SW 1271 (cell line): ENCODE measurements around the gene ARMH2.
A peak's percentile ranks its signal among the peaks of the same experiment; 100 is the strongest.
"Not testable (repeated sequence)": the region's sequence is repeated elsewhere in the genome, so short reads cannot be mapped to it uniquely, and the experiment has no call there.

Source experiments
- DNase-seq, 2 experiments: peaks; one replicate each; lab custom pipeline; 2025; lab: John Stamatoyannopoulos, UW

The ARMH2 gene

DNA sequence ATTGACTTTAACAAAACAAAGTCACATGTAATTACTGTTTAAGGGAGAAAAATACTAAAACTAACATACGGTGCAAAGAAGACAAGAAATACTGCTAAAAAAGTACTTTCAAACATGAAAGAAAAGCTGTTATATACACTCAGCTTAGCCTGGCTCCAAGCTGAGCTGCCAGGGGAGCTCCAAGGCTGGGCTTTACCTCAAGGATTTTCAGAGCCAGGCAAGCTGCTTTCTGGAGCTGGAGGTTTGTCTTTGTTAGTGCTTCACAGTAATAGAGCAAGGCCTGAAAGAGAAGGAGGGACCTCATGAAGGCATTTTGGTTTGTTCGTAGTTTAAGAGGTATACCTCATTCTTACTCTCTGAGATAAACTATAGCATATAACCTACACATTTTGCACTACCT is 19.6 kb upstream of the ARMH2 start:
- no peak for DNase-seq

DNA sequence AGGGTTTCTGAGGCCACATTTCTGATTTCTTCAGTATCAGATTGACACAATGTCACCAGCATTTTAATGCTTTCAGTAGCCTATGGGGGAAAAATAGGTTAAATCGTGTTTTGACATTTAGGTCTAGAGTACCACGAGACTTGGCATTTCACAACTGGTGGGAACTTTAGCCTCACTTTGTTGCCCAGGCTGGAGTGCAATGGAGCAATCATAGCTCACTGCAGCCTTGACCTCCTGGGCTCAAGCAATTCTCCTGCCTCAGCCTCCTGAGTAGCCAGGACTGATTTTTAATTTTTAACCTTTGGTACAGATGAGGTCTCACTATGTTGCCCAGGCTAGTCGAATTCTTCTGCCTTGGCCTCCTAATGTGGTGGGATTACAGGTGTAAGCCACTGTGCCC is 11.0 kb upstream of the ARMH2 start:
- no peak for DNase-seq

DNA sequence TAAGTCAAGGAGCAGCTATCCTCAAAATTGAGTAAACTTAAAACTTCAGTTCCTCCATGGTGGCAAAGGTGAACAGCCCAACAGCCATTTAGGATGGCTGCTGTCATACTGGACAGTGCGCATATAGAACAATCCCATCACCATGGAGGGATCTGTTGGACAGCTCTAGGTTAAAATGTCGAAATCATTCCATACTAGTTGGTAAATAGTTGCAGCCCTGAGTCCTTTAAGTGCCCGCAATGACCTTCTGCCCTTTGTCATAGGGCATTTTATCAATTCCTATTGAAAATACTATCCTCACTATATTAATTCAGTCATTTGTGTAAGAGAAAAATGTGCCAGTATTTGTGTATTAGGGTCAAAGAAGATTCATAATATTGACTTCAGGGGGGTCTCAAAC is 8.9 kb upstream of the ARMH2 start:
- no peak for DNase-seq

DNA sequence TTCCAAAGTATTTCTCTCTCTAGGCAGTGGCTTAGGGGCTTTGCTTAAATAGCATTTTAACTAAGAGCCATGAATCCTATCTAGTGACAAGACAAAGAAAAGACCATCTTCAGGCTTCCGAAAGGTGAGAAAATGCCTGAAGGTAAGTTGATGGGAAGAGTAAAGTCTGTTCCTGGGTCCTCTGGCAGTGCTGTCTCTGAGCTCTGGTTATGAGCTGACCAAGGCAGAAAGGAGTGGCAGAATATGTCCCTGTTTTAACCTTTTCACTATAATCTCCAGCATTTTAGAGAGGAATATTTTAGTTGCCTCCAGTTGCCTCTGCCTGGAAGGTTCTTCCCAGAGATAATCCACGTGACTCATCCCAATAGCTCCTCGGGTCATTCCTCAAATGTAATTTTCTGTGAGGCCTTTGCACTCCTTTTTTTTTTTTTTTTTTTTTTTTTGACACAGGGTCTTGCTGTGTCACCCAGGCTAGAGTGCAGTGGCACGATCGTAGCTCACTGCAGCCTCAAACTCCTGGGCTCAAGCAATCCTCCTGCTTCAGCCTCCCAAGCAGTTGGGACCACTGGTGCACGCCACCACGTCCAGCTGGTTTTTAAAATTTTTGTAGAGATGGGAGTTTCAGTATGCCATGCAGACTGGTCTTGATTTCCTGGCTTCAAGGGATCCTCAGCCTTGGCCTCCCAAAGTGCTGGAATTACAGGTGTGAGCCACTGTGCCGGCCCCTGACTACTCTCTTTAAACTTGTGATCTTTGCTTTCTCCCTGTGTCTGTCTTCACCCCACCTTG is 3.7 kb upstream of the ARMH2 start:
- no peak for DNase-seq

DNA sequence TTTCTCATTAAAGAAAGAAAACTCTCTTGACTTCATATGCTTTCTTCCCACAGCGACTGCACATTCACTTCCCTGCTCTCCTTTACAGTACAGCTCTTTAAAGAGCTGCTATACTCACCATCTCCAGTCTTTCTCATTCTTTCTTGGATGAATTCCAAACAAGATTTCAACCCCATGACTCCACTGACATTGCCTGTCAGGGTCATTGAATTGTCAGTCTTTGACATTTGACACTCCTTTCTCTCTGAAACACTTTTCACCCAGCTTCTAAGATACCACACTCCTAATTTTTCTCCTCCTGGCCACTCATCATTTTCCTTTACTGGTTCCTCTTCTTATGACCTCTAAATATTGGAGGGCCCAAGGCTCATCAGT is 811 bp upstream of the ARMH2 start:
- DNase-seq: no peak

DNA sequence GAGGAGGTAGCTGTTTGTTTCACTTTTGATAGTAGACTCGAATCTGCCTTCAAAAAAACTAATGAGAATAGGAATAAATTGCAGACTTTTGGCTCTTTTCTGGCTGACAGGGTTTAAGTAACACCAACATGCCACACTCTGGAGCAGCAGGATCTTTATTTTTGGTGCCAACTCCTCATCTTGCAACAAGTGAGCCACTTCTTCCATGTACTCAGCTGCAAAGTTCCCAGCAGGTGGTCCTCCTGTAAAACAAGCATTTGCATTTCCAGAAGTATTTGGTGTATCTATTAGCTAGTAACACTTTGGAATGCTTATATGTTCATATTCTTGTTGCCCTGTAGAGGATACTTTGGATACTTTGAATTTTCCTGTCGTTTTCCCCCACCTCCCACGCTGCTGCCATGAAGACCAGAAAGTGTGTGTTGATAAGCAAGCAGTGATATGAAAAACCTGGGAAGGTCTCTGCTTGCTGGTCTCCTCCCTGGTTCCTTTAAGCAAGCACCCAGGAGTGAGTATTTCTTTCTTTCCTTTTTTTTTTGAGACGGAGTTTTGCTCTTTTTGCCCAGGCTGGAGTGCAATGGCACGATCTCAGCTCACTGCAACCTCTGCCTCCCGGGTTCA is 1.0 kb downstream of the ARMH2 start:
- no peak for DNase-seq

DNA sequence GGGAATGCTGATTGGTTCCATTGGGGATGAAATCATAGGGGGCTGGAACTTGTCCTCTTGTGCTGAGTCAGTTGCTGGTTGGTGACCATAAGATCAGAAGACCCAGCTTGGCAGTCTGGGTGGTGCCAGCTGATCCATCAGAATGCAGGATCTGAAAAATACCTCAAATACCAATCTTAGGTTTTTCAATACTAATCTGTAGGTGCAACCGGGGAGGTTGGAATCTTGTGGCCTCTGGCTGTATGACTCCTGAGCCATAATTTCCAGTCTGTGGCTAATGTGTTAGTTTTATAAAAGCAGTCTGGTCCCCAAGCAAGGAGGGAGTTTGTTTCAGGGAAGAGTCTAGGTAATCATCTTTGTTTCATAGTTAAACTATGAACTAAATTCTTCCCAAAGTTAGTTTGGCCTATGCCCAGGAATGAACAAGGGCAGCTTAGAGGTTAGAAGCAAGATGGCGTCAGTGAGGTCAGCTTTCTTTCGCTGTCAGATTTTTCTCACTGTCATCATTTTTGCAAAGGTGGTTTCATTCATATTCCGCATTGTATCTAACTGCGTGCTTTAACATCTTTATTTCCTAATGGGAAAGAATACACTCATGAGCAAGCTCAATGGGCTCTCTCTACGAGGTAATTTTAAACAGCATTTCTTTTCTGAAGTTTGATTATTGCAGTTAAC is 2.0 kb downstream of the ARMH2 start:
- DNase-seq: no peak

DNA sequence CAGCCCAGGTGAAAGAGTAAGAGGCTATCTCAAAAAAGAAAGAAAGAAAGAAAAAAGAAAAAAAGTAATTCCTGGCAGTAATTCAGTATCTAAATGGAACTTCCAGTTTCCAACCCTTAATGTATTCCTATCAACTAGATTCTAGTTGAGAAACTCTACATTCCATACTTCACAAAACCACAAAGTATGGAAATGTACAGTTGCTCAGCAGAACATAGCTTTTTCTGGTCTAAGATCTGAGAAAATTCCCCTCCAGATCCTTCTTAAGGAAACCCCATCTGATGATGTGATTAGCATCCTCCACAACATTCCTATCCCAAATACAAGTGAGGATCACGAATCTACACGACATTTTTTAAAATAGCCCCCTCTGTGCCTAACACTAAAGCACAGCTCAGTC is 3.6 kb downstream of the ARMH2 start:
- no peak for DNase-seq

DNA sequence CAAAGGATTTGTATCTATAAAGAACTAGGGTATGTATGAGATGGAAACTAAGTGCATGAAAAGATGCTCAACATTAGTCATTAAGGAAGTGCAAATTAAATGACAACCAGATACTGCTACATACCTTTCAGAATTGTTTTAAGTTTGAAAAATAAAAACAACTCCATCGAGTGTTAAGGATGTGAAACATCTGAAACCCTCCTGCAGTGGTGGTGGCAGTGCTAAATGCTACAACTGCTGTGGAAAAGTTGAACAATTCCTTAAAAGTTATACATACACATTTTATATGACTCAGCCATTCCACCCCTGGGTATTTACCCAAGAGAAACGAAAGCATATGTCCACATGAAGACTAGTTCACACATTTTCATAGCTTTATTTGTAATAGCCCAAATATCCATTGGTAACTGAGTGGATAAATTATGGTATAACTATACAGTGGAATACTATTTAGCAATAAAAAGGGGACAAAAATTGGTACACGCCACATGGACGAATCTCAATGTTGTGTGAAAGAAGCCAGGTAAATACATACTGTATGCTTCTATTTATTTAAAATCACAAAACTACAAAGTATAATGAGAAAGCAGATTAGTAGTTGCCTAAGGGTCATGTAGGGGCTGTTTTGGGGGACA is 10.6 kb downstream of the ARMH2 start:
- no peak for DNase-seq

DNA sequence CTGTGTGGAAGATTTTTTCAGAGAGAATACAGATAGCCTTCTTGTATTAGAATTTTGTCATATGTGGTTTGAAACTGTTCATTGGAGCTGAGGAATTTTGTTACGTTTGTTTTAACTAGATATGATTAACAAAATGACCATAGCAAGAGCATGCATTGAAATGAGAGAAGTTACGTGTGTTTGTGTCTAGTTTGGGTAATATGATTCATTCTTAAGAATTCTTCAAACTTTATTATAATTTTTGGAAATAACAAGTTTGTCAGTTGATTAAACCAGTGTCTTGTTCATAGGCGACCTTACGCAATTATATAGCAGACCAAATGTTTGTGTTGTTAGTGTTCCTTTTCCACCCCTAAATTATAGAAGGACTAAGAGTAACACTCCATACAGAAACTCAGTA is 18.5 kb downstream of the ARMH2 start:
- DNase-seq: no peak

DNA sequence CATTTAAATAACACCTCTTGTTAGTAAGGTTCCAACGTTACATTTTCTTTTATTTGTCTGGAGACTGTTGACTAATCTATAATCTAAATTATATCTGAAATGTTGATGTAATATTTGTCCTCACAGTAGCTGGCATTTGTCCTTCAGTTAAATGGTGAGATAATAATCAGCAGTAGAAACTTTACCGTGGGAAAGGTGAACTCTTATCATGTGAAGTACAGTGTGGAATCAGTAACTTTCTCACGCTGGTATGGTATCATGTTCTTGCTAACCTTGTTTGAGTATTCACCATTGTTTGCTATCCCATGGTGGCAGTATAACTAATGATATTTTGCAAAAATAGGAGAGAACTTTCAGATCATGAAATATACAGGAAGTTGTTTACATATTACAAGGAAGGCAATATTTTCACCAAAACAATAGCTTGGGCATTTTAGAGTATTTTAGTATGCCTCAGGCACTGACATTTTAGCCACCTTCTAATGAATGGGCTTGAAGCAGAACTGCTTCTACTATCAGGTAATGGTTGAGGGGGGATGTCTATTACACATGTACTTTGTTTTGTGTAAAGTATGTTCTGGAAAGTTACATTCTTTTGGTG is 19.2 kb downstream of the ARMH2 start:
- no peak for DNase-seq

DNA sequence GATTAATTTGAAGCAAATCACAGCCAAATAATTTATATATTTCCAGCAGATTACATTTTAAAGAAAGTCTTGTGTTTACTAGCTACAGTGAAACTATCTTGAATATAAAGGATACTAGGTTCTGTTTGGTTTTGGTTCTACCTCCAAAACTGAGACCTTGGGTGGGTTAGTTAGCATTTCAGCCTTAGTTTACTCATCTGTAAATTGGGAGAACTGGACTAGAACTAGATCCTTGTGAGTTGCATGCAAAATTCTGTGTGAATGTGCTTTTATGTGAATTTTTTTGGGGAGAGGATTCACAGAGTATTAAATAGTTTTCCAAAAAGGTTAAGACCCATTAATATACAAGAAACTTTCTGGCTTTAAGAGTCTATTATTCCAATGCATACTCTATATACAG is 19.8 kb downstream of the ARMH2 start:
- no peak for DNase-seq

DNA sequence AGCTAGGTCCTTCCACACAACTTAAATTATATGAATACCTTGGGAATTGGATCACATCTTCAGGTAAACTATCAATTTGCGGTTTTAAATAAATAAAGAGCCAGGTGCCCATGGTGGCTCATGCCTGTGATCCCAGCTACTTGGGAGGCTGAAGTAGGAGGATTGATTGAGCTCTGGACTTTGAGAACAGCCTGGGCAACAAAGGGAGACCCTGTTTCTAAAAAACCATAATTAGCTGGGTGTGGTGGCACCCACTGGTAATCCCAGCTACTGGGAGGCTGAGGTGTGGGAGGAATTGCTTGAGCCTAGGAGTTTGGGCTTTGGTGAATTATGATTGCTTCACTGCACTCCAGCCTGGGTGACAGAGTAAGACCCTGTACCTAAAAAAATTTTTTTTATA is 20.6 kb downstream of the ARMH2 start:
- no peak for DNase-seq

DNA sequence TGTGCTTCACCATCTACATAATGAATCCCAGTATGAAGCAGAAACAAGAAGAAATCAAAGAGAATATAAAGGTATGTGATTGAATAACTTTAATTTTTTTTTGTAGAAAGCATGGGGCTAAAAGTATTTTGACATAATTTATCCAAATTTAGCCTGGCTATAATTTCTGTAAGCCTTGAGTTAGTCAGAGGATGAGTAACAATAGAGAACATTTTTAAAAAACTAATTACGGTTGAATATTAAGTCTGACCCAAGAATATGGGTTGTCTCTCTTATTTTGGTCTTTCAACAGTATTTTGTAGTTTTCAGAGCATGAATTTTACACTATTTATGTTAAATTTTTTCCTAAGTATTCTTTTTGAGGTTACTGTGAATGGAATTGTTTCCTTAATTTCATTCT is 21.5 kb downstream of the ARMH2 start:
- DNase-seq: no peak

DNA sequence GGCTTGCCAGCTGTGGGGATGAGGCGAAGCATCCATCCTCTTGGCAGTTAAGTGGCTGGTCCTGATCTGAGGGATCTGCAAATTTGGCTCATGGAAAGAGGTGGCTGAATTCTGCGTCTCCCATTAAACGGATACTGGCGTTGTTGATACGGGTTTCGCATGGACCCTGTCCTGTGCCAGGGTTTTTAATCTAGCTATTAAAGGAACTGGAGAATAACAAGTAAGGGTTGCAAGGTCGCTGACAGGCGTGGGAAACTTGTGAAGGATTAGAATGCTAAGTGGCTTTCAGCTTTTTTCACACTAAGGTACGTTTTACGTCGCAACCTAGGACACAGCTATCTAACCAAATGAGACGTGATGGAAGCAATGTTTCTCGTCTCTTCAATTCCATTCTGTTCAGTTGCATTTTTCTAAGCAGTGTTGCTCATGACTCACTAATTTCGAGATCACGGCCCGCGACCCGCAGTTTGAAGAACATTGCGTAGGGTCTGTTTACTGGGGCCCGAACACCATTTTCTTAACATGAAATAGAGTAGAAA is 23.1 kb downstream of the ARMH2 start:
- DNase-seq: peak; percentile 17 to 66

DNA sequence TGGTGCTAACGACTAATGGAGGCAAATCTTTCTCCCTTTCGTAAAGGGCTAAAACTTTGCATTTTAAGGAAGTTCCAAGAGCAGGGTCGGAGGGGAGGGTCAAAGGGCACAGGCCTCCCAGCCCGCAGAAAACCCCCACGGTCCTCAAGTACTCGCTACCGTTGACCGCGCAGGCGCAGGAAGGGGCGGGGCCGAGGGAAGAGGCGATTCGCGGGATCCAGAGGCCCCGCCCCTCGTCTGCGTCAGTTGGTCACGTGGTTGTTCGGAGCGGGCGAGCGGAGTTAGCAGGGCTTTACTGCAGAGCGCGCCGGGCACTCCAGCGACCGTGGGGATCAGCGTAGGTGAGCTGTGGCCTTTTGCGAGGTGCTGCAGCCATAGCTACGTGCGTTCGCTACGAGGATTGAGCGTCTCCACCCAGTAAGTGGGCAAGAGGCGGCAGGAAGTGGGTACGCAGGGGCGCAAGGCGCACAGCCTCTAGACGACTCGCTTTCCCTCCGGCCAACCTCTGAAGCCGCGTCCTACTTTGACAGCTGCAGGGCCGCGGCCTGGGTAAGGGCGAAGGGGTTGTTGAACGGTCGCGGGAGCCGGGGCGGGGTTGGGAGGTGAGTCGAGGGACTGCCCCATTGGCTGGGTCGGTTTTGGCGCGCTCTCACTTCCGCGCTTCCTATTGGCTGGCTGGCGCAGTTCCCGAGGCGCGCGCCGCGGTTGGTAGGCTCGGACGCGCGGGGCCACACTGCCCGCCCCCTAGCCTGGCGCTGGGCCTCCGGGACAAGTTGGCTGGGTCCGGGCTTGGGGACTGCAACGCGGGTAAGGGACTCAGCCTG is 23.8 kb downstream of the ARMH2 start, which contains the start of gene GMNN:
Gene GMNN (plus strand): TSS at position 242 of the 824 bp plus-strand sequence. CDS start 2,310 bp downstream, outside the sequence.
- peak; percentile 93 to 94 for DNase-seq

DNA sequence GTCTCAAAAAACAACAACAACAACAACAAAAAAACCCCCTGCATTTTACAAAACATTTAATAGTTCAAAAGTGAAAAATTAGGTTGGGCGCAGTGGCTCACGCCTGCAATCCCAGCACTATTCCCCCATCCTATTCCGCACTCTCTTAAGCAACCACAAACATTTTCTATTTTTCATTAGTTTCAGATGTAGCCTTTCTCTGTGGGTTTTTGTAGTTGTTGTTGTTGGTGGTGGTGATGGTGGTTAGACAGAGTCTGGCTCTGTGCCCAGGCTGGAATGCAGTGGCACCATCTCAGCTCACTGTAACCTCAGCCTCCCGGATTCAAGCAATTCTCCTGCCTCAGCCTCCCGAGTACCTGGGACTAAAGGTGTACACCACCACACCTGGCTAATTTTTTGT is 30.4 kb downstream of the ARMH2 start:
- DNase-seq: no peak

DNA sequence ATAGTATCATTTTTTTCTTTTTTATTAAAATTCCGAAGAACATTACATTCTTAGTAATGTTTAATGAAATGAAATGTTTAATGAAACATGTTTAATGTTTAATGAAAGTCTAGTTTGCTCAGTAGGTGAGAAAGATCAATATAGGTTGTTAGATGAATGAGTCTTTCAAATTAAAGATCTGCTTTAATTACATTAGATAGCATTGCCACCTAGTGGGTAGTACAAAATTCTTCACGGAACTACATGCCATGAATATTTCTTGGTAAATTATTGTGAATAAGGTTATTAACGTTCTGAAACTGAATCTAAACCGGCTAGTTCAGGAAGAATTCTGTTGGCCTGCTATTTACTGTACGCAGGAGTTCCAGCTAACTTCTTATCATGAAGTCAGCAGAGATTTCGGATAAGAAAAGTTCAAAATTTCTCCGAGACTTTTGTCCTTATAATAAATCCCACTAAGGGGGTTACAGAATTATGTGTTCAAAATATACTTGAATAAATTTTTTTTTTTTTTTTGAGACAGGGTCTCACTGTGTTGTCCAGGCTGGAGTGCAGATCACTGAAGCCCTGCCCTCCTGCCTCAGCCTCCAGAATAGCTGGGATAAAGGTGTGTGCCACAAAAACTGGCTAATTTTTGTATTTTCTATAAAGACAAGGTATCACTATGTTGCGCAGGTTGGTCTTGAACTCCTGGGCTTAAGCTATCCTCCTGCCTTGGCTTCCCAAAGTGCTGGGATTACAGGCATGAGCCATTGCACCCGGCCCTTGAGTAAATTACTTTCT is 31.8 kb downstream of the ARMH2 start:
- DNase-seq: peak in 1 of 2 experiments; percentile 68

DNA sequence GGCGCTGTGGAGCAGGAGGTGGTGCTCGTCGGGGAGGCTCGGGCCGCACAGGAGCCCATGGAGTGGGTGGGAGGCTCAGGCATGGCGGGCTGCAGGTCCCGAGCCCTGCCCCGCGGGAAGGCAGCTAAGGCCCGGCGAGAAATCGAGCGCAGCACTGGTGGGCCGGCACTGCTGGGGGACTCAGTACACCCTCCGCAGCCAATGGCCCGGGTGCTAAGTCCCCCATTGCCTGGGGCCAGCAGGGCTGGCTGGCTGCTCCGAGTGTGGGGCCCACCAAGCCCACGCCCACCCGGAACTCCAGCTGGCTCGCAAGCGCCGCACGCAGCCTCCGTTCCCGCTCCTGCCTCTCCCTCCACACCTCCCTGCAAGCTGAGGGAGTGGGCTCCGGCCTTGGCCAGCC is 32.7 kb downstream of the ARMH2 start:
- not testable (repeated sequence) for DNase-seq
